ENCODE results near the gene FER1L5.

FER1L5 gene

DNA sequence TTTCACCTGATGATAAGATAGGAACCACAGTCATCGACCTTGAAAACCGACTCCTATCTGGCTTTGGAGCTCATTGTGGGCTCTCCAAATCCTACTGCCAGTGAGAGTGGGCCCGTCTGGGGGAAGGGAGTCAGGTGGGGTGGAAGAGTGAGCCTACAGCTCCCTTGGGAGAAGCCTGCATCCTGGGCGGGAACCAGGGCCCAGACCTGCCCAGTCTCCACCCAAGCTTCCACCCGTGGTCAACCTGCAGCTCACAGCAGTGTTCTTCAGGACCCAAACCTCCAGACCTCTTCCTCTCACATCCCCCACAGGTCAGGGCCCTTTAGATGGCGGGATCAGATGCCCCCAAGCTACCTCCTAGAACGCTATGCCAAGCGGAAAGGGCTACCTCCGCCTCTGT is 57.1 kb downstream of the FER1L5 start:
- DNase-seq: no peak

DNA sequence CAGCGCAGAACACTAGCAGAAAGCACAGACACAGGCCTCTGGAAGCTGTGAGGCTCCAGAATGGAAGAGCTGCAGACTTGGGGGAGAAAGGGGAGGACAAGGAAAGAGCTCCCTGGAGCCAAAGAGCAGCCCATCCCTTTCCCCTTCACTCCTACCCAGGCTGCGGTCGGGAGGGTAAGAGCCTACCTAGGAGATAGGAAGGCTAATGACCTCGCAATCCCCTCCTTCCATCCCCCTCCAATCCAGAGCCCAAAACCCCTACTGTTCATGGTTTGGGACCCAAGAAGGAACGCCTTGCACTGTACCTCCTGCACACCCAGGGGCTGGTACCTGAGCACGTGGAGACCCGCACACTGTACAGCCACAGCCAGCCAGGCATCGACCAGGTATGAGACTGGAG is 57.5 kb downstream of the FER1L5 start:
- DNase-seq: no peak

DNA sequence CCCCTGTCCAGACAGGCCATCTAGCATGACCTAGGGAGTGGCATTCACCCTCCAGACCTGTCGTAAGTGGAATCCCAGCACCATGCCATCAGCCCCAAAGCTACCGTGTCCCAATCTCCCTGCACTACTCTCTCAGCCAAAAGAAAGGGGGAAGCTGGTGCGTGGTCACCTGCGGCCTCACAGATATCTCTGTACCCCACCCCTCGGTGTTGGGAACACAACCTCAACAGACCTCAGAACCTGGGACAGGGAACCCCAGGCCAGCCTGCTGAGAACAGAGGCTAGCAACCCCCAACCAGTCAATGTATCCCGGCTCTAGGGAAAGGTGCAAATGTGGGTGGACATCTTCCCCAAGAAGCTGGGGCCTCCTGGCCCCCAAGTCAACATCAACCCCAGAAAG is 59.1 kb downstream of the FER1L5 start:
- DNase-seq: no peak

DNA sequence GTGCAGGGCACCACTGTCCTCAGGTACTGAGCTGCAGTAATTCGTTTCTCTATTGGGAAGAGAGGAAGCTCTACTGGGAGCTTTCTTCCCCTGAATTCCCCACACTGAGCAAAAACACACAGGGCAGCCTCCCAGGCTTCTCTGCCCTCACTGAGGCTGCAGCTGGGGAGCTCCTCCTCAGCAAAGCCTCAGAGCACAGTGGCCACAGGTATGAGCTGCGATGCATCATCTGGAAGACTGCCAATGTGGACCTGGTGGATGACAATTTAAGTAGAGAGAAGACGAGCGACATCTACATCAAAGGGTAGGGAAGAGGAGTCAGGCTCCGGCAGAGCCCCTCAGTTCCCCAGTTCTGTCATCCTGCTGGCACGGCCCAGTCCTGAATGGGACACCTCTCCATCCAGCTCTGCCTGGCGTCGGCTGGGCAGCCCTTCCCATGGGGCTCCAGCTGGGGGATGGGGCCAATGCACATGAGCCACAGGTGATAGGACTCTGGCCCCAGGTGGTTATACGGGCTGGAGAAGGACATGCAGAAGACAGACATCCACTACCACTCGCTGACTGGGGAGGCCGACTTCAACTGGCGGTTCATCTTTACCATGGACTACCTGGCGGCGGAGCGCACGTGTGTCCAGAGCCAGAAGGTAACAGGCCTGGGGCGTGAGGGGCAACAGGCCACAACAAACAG is 59.7 kb downstream of the FER1L5 start:
- DNase-seq: no peak

DNA sequence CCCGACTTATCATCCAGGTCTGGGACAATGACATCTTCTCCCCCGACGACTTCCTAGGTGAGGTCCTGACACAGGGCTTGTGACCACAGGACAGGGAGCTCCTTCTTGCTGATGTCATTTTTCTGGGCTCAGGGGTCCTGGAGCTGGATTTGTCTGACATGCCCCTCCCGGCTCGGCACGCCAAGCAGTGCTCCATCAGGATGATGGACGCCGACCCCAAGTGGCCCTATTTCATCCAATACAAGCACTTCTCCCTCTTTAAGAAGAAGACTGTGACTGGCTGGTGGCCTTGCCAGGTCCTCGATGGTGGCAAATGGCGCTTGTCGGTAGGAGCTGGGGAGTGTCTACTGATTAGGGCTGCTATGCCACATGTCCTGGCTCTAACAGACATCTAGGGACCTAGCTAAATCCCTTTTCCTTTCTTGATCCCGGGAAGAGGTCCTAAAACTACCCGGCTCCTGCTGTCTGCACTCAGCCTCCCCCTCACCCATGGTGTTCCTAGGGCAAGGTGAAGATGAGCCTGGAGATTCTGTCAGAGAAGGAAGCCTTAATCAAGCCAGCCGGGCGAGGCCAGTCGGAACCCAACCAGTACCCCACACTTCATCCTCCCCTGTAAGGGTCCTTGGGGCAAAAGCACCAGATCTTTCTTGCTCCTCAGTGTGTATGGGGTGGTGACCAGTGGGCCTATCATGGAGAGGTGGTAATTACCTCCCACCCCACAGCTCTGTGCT is 60.6 kb downstream of the FER1L5 start:
- DNase-seq: no peak

DNA sequence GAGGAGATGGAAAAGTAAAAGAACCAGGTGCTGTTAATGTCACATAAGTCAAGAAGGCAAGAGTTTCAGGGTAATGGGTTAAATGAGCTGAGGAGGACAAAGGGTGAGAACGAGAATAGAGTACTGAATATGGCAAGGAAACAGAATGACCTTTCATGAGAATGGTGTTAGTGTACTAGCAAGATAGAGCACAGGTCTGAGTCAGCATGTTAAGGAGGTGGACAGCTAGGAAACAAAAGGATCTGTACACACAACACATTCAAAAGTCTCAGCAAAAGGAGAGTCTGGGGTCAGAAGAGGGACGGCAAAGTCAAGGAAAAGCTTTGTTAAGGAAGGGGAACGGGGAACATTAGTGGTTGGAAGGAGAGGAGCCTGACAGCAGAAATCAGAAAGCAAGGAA is 68.4 kb downstream of the FER1L5 start:
- no peak for DNase-seq

DNA sequence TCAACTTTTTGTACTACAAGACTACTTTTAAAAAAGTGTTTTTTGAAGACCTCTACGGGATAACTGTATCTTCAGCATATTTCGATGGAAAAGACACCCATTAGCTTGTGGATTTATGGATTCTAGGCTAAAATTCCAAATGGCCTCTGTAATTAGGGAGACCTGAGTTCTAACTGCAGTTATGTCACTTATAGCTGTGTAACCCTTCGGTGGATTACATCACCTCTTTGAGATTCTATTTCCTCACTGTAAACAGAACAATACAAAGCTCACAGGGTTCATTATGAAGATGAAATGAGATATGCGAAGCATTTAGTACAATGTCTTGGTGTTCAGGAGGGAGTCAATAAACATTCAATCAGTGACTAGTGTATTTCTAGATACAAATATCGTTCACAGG is 73.1 kb downstream of the FER1L5 start:
- DNase-seq: no peak

DNA sequence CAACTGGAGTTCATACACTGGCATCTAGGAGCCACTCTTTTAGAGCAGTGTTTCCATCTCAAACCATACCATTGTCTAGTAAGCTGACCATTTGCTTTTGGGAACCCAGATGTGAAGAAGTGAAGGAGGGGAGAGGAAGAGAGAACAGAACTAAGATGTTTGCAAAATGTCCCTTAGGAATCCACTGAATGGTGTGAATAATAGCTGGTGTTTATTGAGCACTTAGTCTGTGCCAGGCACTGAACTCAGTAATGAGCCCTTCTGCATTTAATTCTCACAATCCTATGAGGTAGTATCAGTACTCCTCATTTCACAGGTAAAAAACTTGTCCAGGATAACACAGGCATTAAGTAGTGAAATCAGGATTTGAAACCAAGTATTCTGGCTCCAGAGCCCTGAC is 73.8 kb downstream of the FER1L5 start:
- no peak for DNase-seq

DNA sequence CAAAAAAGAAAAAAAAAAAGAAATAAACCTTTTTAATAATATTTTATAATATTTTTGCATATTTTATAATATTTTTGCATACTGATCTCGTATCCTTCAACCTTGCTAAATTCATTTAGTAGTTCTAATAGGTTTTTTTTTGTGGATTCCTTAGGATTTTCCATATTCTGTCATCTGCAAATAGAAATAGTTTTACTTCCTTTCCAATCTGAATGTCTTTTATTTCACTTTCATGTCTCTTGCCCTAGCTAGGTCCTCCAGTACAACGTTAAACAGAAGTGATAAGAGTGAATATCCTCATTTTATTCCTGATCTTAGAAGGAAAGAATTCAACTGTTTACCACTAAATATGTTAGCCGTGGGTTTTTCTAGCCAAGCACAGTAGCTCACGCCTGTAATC is 83.6 kb downstream of the FER1L5 start:
- no peak for DNase-seq

DNA sequence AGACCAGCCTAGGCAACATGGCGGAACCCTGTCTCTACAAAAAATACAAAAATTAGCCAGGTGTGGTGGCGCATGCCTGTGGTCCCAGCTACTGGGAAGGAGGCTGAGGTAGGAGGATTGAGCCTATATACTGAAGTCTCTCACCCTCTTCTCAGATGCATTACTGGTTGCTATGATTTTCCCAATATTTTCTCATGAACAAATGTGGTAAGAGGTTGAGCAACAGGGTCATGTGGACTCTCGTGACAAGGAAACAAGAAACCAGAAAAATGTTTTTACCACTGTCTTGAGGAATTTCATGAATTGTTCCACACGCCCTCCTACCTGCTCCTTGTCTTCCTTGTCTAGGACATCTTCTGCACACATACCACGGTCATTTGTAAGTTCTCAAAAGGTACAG is 84.9 kb downstream of the FER1L5 start:
- DNase-seq: no peak

DNA sequence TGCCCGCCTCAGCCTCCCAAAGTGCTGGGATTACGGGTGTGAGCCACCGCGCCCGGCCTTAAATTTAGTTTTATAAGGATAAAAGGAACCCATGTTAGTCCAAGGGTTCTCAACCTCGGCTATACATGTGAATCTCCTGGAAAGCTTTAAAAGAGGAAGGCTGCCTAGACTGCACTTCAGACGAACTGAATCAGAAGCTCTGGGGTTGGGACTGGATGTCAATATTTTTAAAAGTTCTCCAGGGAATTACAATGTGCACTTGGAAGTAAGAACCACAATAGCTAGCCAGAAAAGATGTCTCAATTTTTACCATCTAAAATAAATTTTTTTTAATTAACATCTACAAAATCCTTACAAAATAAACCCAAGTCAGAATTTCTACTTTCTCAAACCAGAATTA is 87.2 kb downstream of the FER1L5 start:
- DNase-seq: no peak

DNA sequence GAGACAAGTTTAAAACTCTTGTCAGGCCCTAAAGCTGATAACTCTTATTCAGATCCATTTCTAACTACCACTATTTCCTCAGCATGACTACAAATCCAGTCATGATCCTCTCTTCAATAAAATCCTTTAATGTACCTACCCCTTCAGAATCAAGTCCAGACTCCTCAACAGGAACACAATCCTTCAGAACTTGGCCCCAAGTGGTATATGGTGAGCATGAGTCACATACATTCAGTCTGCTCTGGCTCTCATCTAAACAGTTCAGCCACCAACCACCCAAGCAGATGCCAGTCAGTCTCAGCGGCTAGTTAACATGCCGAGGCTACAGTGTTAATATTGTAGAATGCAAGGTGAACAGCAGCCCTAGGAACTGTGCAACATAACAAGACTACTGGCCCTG is 87.6 kb downstream of the FER1L5 start:
- DNase-seq: no peak

DNA sequence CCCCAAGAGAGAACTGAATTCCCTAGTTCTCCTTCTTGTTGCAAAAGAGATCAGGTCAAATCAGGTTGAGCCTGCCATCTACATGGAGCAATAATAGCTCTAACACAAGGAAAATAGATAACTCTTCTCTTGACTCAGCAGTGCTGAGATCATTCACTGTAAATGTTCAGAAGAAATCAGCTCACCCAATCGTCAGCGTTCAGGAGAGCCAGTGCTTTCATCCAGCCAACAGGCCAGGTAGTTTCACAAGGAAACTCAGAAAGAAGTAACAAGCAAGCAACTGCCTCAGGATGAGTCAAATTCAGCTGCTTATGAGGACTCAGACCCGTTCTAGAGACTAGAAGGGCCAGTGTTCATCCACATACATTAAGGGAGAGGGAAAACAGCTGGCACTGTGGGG is 91.4 kb downstream of the FER1L5 start:
- DNase-seq: no peak

DNA sequence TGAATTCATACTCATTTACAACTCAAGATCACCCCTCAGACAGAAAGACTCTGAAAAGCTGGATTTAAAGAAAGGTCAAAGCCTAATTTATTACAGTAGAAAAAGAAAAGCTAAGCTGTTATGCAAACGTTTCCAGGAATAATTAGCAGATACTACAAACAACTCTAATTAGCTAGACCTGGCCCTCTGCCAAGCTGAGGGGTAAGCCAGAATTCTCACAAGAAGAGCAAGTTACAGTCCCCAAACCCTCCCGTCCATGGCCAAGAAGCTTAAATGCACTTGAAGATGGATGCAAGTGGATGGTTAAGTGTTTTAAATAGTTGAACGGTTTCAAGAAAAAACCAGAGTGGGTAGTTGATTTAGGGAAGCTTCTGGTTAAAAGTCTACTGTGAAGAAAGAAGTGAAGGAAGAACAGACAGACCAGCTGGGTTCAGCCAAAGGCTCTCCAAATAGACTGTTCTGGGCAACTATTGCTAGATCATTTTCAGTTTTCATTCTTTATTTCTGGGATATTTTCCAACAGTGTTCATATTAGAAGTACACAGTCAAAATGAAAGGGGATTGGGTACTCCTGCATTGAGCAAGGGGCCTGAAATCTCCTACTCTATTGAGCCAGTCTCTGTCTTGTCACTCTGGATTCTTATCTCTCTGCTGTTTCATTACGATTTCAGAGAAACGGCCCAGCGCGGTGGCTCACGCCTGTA is 92.5 kb downstream of the FER1L5 start:
- peak; percentile 19 for DNase-seq

DNA sequence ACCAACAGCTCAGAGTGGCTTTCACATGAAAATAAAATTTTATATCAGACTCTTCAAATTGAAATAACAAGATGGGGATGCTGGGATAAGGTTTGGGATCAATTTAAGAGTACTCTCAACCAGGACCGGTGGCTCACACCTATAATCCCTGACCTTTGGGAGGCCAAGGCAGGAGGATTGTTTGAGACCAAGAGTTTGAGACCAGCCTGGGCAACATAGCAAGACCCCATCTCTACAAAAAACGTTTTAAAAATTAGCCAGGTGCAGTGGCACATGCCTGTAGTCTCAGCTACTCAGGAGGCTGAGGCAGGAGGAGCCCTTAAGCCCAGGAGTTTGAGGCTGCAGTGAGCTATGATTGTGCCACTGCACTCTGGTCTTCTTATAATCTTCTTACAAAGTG is 94.7 kb downstream of the FER1L5 start:
- DNase-seq: no peak

DNA sequence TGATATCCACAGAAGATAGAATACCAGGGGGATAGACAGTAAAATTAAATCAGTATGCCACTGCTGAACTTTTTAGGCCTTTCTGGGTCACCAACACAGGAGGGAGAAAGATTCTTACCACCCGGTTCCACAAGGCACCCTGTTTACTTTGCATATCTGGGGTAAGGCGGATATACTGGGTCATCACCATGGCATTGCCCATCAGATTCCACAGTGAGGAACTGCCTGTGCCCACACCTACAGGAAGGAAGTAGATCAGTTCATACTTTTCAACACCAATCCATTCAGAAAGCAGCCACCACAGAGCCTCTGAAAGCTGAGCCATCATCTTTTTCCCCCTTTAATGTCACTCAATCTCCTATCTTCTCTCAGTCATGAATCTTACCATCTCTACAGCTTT is 95.3 kb downstream of the FER1L5 start:
- no peak for DNase-seq

DNA sequence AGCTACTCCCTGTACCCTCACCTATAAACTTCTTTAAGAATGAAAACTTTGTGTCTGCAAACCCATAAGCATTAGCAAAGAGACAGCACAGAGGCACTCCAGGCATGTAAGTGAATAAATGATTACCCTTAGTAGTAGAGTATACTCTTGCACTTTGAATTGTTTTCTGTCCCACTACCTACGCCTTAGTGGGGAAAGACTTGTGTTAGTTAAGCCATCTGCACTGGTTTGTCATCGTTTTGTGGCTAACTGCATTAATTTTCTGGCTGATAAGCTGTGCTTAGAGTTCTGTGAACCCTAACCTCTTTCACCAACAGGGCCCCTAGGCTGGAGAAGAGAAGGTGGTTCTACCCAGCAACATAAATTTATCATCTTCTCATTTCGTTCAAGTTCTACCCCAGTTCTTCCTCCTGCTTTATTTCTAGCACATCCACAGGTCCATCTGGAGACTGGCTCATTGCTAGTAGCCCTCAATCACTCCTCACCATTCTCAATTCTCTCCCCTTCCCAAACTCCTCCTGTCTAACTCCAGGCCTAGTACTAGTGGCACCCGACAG is 96.6 kb downstream of the FER1L5 start:
- peak; percentile 39 for DNase-seq

DNA sequence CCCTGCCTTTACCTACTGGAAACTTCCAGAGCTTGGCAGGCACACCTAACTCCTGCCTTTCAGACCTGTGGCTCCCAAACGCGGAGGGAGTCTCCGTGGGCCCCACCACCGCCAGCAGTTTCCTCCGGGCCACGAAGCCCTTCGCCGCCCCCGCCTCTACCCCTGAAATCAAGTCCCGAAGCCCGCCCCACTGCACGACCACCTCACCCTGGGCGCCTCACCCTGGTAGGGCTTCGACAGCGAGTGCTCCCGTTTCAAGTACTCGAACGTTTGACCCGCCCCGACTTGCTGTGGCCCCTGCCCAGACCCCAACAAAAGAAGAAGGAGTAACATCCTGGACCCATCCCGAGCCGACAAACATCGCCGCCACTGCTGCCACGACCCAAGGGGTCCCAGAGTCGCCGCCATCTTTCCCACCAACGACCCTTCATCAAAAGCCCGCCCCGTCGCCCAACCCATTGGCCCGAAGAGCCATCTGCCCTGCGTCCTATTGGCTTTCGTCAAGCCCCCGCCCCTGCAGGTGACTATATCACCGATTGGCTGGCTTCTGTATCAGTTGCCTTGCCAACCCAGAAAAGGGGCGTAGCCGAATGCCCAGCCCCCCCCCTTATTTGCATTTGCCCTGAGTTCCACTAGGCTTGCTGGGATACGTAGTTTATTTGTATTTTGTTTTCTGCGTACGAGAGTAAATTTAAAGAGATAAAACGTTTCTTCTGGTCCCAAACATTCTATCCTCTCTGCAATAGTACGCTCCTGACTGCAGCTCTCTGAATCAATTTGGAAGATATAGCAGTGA is 97.3 kb downstream of the FER1L5 start, which contains the start of gene LMAN2L:
LMAN2L (minus strand) TSS at position 432 of the 796 bp plus-strand sequence; CDS start at position 408, 24 bp downstream.
- peak; percentile 98 for DNase-seq

DNA sequence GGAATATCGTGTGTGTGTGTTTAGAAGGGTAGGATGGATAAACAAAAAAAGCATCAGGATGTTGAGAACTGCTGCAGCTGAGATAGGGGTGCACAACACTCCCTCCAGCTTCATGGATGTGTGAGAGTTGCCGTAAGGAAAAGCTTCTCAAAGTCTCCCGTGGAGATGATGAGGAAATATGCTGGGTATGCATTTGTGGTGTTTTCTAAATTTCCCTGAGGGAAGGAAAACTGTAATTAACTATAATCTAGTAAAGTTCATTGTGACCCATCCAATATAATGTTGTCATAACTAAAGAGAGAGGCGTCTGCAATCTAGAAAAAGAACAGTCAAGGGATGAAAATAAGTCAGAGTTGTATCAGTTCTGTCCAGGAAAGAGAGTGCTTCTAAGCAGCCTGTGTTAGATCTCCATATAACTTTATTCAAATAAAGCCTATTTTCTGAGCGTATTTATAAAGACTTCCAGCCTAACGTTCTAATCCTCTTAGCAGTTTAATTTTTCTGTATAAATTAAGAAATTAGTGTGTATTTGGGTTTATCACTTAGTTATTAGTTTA is 104.6 kb downstream of the FER1L5 start:
- DNase-seq: no peak

DNA sequence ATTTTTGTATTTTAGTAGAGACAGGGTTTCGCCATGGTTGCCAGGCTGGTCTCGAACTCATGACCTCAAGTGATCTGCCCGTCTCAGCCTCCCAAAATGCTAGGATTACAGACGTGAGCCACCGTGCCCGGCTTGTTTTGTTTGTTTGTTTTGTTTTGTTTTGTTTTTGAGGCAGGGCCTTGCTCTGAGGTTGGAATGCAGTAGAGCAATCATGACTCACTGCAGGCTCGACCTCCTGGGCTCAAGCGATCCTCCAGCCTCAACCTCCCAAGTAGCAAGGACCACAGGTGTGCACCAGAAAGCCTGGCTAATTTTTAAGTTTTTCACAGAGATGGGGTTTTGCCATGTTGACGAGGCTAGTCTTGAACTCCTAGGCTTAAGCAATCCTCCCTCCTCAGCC is 109.2 kb downstream of the FER1L5 start:
- DNase-seq: no peak

DNA sequence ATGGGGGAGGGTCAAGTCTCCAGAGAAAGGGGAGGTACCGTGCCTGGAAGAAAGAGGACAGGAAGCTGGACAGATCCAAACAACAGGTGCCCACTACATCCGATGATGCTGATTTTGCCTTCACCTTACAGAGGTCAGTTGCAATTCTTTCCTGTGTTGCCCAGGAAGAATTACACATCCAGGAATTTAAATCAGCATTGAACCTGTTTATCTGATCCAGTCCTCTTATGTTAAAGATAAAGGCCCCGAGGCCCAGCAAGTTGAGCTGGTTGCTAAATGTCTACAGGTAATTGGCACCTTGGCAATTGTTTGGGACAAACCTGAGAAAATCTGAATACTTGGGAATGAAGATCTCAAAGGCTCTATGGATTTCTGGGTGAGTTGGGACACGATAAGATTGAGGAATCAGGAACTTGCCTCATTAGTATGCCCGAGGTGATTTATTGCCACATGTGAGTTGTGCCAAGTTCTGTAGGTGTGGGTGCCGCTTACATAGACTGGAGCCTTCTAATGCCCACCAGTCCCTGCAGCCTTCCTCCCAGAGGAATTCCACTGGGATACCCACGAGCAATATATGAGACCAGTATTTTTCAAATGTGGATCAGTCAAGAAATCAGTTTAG is 111.2 kb downstream of the FER1L5 start:
- no peak for DNase-seq

DNA sequence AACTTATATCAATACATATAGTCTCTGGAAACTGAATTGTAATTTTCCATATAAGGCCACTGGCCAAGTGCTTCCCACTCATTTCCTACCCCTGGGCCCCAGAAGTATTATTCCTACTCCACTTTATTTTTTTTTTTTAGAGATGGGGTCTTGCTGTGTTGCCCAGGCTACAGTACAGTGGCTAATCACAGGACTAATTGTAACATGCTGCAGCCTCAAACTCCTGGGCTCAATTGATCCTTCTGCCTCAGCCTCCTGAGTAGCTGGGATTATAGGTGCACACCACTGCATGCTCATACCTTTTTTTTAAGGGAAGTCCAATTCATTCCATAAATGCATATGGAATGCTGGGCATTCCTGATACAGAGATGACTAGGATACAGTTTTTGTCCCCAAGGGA is 111.8 kb downstream of the FER1L5 start:
- no peak for DNase-seq

Measured in hematopoietic multipotent progenitor cell treated with erythropoietin and hydrocortisone succinate and interleukin-3 and kit ligand, for 8 days (in vitro differentiated cells).